Vagina (tissue), 2 donors: Measurements from ENCODE around the gene N4BP2L2. TPM values are rescaled to one million over a fixed set of nuclear protein-coding genes. Genes with fewer than 3 reads are reported as not detected.

ENCODE experiments used
- DNase-seq, 2 donors: peaks; one replicate each; pipeline ENCODE4 v3.0.0-alpha.2; 2017; ENCODE audit errors: extremely low spot score in 2 of 2
- H3K27ac ChIP-seq: fragments of 200-600 bp; sonication (generic); one replicate; pipeline ENCODE4 v1.5.1; 2019
- H3K27me3 ChIP-seq: fragments of 200-600 bp; sonication (generic); one replicate; pipeline ENCODE4 v1.5.1; 2019
- H3K36me3 ChIP-seq, 2 donors: fragments of 200-600 bp; sonication (generic); one replicate each; pipeline ENCODE4 v1.5.1; 2017 to 2019
- H3K4me1 ChIP-seq: fragments of 200-600 bp; sonication (generic); one replicate; pipeline ENCODE4 v1.5.1; 2019
- H3K4me3 ChIP-seq, 2 donors: fragments of 200-600 bp; sonication (generic); 1 replicate in 1 of 2; 2 replicates in 1 of 2; pipeline ENCODE4 v1.5.1; 2016 to 2019
- H3K9me3 ChIP-seq: fragments of 200-600 bp; sonication (generic); one replicate; pipeline ENCODE4 v1.5.1; 2019
- POLR2A ChIP-seq, 2 donors: fragments of 450-650 bp; IDR thresholded peaks; one replicate each; pipeline ENCODE4 v1.6.1; 2017; ENCODE audit warnings: antibody characterized with exemption in 2 of 2, mild to moderate bottlenecking in 2 of 2, moderate library complexity in 2 of 2
- POLR2AphosphoS5 ChIP-seq, 2 donors: sonication (generic); formaldehyde crosslinking; IDR thresholded peaks; one replicate each; pipeline ENCODE4 v1.9.0; 2017; ENCODE audit warnings: antibody characterized with exemption in 2 of 2, mild to moderate bottlenecking in 2 of 2, low read depth in 1 of 2; ENCODE audit not compliant: insufficient read depth in 1 of 2
- intact Hi-C: fragments of 100-400 bp; cut with DNase I; formaldehyde crosslinking; loops from one replicate; pipeline ENCODE4 v1.15.1; 2023
- total RNA-seq: library from RNA; depleted of rRNA; stranded (reverse); fragments of >200 nt; gene quantifications from one replicate; pipeline ENCODE4 v1.2.3, GENCODE V29; 2016
- TF ChIP-seq, protein P1 (sequence below), 3 experiments: fragments of 450-650 bp in 2 of 3; fragments of 200-600 bp in 1 of 3; sonication (generic) in 1 of 3; IDR thresholded peaks; one replicate each; pipeline ENCODE4 v1.5.1; 2017 to 2019; ENCODE audit warnings: antibody characterized with exemption in 3 of 3, mild to moderate bottlenecking in 2 of 3, moderate library complexity in 2 of 3

N4BP2L2 gene
- total RNA-seq, 1 donor from 2014 or later, result 173 TPM

DNA sequence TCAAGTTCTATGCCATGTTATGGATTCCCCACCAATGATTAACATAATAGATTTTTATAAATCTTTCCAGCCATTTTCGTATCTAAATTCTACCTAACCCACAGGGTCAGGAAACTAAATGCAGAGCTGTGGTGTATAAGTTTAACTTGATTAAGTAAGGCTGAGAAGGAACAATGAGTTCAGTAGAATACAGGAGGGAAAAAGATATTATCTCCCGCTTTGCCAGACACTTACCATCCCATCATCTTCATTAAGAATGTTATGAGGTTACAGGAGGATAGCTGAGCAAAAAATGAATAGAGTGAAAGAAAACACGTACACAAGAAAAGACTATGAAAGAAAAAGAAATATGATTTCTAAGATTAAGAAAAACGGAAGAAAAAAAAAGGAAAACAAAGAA is 27.1 kb downstream of the N4BP2L2 start:
- peaks cover 0 to 13% of the 10 kb centered on the region in 2 donors for H3K36me3 ChIP-seq
- intact Hi-C loops, result no loop called here
- TF ChIP-seq, protein P1, sequence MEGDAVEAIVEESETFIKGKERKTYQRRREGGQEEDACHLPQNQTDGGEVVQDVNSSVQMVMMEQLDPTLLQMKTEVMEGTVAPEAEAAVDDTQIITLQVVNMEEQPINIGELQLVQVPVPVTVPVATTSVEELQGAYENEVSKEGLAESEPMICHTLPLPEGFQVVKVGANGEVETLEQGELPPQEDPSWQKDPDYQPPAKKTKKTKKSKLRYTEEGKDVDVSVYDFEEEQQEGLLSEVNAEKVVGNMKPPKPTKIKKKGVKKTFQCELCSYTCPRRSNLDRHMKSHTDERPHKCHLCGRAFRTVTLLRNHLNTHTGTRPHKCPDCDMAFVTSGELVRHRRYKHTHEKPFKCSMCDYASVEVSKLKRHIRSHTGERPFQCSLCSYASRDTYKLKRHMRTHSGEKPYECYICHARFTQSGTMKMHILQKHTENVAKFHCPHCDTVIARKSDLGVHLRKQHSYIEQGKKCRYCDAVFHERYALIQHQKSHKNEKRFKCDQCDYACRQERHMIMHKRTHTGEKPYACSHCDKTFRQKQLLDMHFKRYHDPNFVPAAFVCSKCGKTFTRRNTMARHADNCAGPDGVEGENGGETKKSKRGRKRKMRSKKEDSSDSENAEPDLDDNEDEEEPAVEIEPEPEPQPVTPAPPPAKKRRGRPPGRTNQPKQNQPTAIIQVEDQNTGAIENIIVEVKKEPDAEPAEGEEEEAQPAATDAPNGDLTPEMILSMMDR (IDR thresholded peaks at IDR 0.05), result no peak
- no peak for TF ChIP-seq POLR2AphosphoS5 (IDR thresholded peaks at IDR 0.05; ENCODE audit: insufficient read depth in 1 of 2, low read depth in 1 of 2)

GRCh38 chr13:32504876-32505275 is 33.7 kb downstream of the N4BP2L2 start:
- Histone ChIP-seq H3K27ac (no peak overlapping the region), H3K4me3 (no peak overlapping the region)
- TF ChIP-seq POLR2A (IDR thresholded peaks at IDR 0.05), result no peak
- TF ChIP-seq, protein P1 (IDR thresholded peaks at IDR 0.05), result no peak

More for the DNA sequence above, 27.1 kb downstream of the N4BP2L2 start:
- H3K27ac ChIP-seq, result no peak overlapping the region
- H3K27me3 ChIP-seq, result no peaks in the 10 kb centered on the region
- DNase-seq, result no peak
- no peaks in the 10 kb centered on the region for H3K9me3 ChIP-seq
- no peak overlapping the region for H3K4me3 ChIP-seq
- no peaks in the 10 kb centered on the region for H3K4me1 ChIP-seq

GRCh38 chr13:32504263-32504662 is 34.3 kb downstream of the N4BP2L2 start:
- no peak for DNase-seq
- H3K27me3 ChIP-seq, result no peaks in the 10 kb centered on the region
- TF ChIP-seq, protein P1 (IDR thresholded peaks at IDR 0.05), result no peak
- TF ChIP-seq POLR2A (IDR thresholded peaks at IDR 0.05), result no peak
- no peak for TF ChIP-seq POLR2AphosphoS5 (IDR thresholded peaks at IDR 0.05; ENCODE audit: insufficient read depth in 1 of 2, low read depth in 1 of 2)
- H3K4me1 ChIP-seq, result no peaks in the 10 kb centered on the region
- no peak overlapping the region for H3K4me3 ChIP-seq
- H3K36me3 ChIP-seq, result no peaks in the 10 kb centered on the region
- intact Hi-C loops, result no loop called here
- no peak overlapping the region for H3K27ac ChIP-seq
- H3K9me3 ChIP-seq, result no peaks in the 10 kb centered on the region

More at GRCh38 chr13:32504876-32505275, 33.7 kb downstream of the N4BP2L2 start:
- intact Hi-C loops, result no loop called here
- Histone ChIP-seq H3K4me1 (no peaks in the 10 kb centered on the region), H3K36me3 (no peaks in the 10 kb centered on the region), H3K27me3 (no peaks in the 10 kb centered on the region), H3K9me3 (no peaks in the 10 kb centered on the region)
- no peak for DNase-seq

- Histone ChIP-seq H3K27ac (no peak overlapping the region), H3K27me3 (no peaks in the 10 kb centered on the region), H3K36me3 (no peaks in the 10 kb centered on the region), H3K9me3 (no peaks in the 10 kb centered on the region), H3K4me1 (no peaks in the 10 kb centered on the region), H3K4me3 (no peak overlapping the region)
- intact Hi-C loops, result no loop called here
- TF ChIP-seq, protein P1 (IDR thresholded peaks at IDR 0.05), result no peak
- TF ChIP-seq POLR2AphosphoS5 (IDR thresholded peaks at IDR 0.05; ENCODE audit: insufficient read depth in 1 of 2, low read depth in 1 of 2) (no peak), POLR2A (IDR thresholded peaks at IDR 0.05) (no peak)
- DNase-seq, result no peak
Observed at GRCh38 chr13:32503727-32504126, 34.9 kb downstream of the N4BP2L2 start.

DNA sequence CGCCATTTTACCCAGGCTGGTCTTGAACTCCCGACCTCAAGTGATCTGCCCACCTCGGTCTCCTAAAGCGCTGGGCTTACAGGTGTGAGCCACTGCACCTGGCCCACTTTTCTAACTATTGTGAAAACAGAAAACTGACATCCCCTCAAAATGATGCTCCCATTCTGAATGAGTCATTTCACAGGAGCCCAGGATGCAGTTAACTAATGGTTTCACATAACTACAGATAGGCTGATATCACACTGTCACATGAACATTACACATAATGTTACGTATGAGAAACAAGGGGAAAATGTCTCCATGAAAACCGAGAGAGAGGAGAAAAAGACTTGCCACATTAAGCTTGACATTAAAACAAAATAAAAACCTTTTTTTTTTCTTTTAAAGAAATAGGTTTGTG is 37.5 kb downstream of the N4BP2L2 start:
- no peak for DNase-seq
- no peak overlapping the region for H3K27ac ChIP-seq
- H3K4me3 ChIP-seq, result no peak overlapping the region
- no peaks in the 10 kb centered on the region for H3K36me3 ChIP-seq
- TF ChIP-seq POLR2A (IDR thresholded peaks at IDR 0.05) (no peak), POLR2AphosphoS5 (IDR thresholded peaks at IDR 0.05; ENCODE audit: insufficient read depth in 1 of 2, low read depth in 1 of 2) (no peak)
- TF ChIP-seq, protein P1 (IDR thresholded peaks at IDR 0.05), result no peak
- no peaks in the 10 kb centered on the region for H3K27me3 ChIP-seq
- H3K9me3 ChIP-seq, result no peaks in the 10 kb centered on the region
- H3K4me1 ChIP-seq, result no peaks in the 10 kb centered on the region
- intact Hi-C loops, result no loop called here
